HepG2 (cell line): ENCODE data around the gene ZNF48. TPM values are rescaled to one million over a fixed set of nuclear protein-coding genes. Genes with fewer than 3 reads are reported as not detected.

Experiments used
- CHD2 ChIP-seq: IDR thresholded peaks from 2 replicates; pipeline ENCODE4 v1.6.1; 2011; ENCODE audit warnings: low read depth, low read length, improper control_type of control experiment
- GABPB1 ChIP-seq: IDR thresholded peaks from 2 replicates; pipeline ENCODE4 v1.6.1; 2016; ENCODE audit warnings: mild to moderate bottlenecking, missing genetic modification reagents, moderate library complexity, missing compliant biosample characterization
- IRX3 ChIP-seq: sonication (generic); formaldehyde crosslinking; IDR thresholded peaks from 2 replicates; pipeline ENCODE4 v1.8.1; 2023; ENCODE audit warnings: mild to moderate bottlenecking, low read depth, missing genetic modification reagents, borderline replicate concordance
- JUN ChIP-seq: sonication (generic); formaldehyde crosslinking; IDR thresholded peaks from 2 replicates; pipeline ENCODE4 v1.4.0; 2020; ENCODE audit warnings: mild to moderate bottlenecking, missing genetic modification reagents
- KAT2B ChIP-seq: fragments of 150-350 bp; IDR thresholded peaks from 2 replicates; pipeline ENCODE4 v1.6.1; 2014; ENCODE audit warnings: low read depth, low read length, borderline replicate concordance
- KAT8 ChIP-seq: IDR thresholded peaks from 2 replicates; pipeline ENCODE4 v1.6.1; 2016; ENCODE audit warnings: missing genetic modification reagents, missing compliant biosample characterization
- KMT2B ChIP-seq: IDR thresholded peaks from 2 replicates; pipeline ENCODE4 v1.6.1; 2016; ENCODE audit warnings: missing genetic modification reagents, missing compliant biosample characterization
- MTA1 ChIP-seq: sonication (generic); formaldehyde crosslinking; IDR thresholded peaks from 2 replicates; pipeline ENCODE4 v1.4.0; 2020; ENCODE audit warnings: missing genetic modification reagents, mild to moderate bottlenecking, borderline replicate concordance
- MYC ChIP-seq: sonication (generic); formaldehyde crosslinking; IDR thresholded peaks from 2 replicates; pipeline ENCODE4 v1.9.0; 2021; ENCODE audit warnings: missing genetic modification reagents, borderline replicate concordance
- NFIC ChIP-seq: IDR thresholded peaks from 2 replicates; pipeline ENCODE4 v1.6.1; 2012; ENCODE audit warnings: mild to moderate bottlenecking, low read length, inconsistent platforms
- NR2F1 ChIP-seq, 2 experiments: fragments of 450-650 bp in 1 of 2; formaldehyde crosslinking in 1 of 2; IDR thresholded peaks; 2 replicates each; pipeline versions ENCODE4 v1.5.0 to v1.6.1; 2016 to 2020; ENCODE audit warnings: mild to moderate bottlenecking in 1 of 2, missing compliant biosample characterization in 1 of 2, missing genetic modification reagents in 1 of 2, moderate library complexity in 1 of 2
- POGZ ChIP-seq: sonication (generic); formaldehyde crosslinking; IDR thresholded peaks from 2 replicates; pipeline ENCODE4 v1.4.0; 2020; ENCODE audit warnings: mild to moderate bottlenecking, missing genetic modification reagents
- RFX3 ChIP-seq: IDR thresholded peaks from 2 replicates; pipeline ENCODE4 v1.6.1; 2016; ENCODE audit warnings: missing biosample characterization, missing genetic modification reagents
- SATB2 ChIP-seq: sonication (generic); formaldehyde crosslinking; IDR thresholded peaks from 2 replicates; pipeline ENCODE4 v1.5.0; 2020; ENCODE audit warnings: missing genetic modification reagents
- ZNF280B ChIP-seq: sonication (generic); formaldehyde crosslinking; IDR thresholded peaks from 2 replicates; pipeline ENCODE4 v1.5.0; 2020; ENCODE audit warnings: missing genetic modification reagents, mild to moderate bottlenecking, borderline replicate concordance
- ZNF407 ChIP-seq: sonication (generic); formaldehyde crosslinking; IDR thresholded peaks from one replicate; pipeline ENCODE4 v1.5.1; 2020; ENCODE audit warnings: mild to moderate bottlenecking, missing genetic modification reagents; ENCODE audit errors: not compliant biosample characterization
- ZNF451 ChIP-seq: sonication (generic); formaldehyde crosslinking; IDR thresholded peaks from 2 replicates; pipeline ENCODE4 v1.5.0; 2020; ENCODE audit warnings: mild to moderate bottlenecking, missing genetic modification reagents
- ZNF577 ChIP-seq: sonication (generic); formaldehyde crosslinking; IDR thresholded peaks from 2 replicates; pipeline ENCODE4 v1.4.0; 2020; ENCODE audit warnings: mild to moderate bottlenecking, low read depth, missing genetic modification reagents, borderline replicate concordance
- ZNF605 ChIP-seq: sonication (generic); formaldehyde crosslinking; IDR thresholded peaks from 2 replicates; pipeline ENCODE4 v1.8.0; 2022; ENCODE audit warnings: mild to moderate bottlenecking, missing genetic modification reagents
- ZNF614 ChIP-seq: IDR thresholded peaks from 2 replicates; pipeline ENCODE4 v1.6.1; 2018; ENCODE audit warnings: missing biosample characterization, missing genetic modification reagents, inconsistent platforms, borderline replicate concordance
- polyA plus RNA-seq, 8 experiments: library from polyadenylated mRNA; depleted of rRNA in 3 of 8; stranded (reverse) in 7 of 8; unstranded in 1 of 8; fragments of >200 nt; fragmentation: Illumina TruSeq in 4 of 8; extraction: Trizol in 4 of 8; gene quantifications; 2 replicates each; pipeline versions ENCODE4 v1.2.1 to v1.2.3, GENCODE V29; 2011 to 2016; ENCODE audit warnings: low read depth in 4 of 8, missing spikeins in 1 of 8, mixed read lengths in 1 of 8; ENCODE audit not compliant: insufficient read depth in 1 of 8
- total RNA-seq, 5 experiments: library from RNA; depleted of rRNA; stranded (reverse); fragments of >200 nt; fragmentation: Illumina TruSeq; extraction: Trizol; gene quantifications; 2 replicates each; pipeline ENCODE4 v1.2.3, GENCODE V29; 2016; ENCODE audit warnings: low read depth in 1 of 5

The ZNF48 gene
- total and polyA plus RNA-seq, 2 of the 13 experiments (the other 11 are each of a cell fraction or from before 2014, with no cell fraction given) = 9.9 to 12.3 TPM

GRCh38 chr16:30369091-30369937 lies 25.9 kb upstream of the ZNF48 start (continued):
- TF ChIP-seq MYC (CRISPR knock-in tag) = no peak
- TF ChIP-seq KAT2B = no peak
- TF ChIP-seq ZNF605 = no peak
- TF ChIP-seq POGZ (CRISPR knock-in tag) = no peak
- no peak for TF ChIP-seq NFIC
- no peak for TF ChIP-seq CHD2
- TF ChIP-seq KMT2B (CRISPR knock-in tag) = no peak
- TF ChIP-seq RFX3 (CRISPR knock-in tag) = no peak
- TF ChIP-seq ZNF451 (CRISPR knock-in tag) = no peak; the same call in 1 of the 2 replicates
- TF ChIP-seq MTA1 = no peak
- peak; percentile 70 for TF ChIP-seq ZNF407 (CRISPR knock-in tag)
- peak; percentile 40; the same call in 1 of the 2 replicates for TF ChIP-seq ZNF280B (CRISPR knock-in tag)
- no peak for TF ChIP-seq ZNF614 (CRISPR knock-in tag)
- TF ChIP-seq ZNF577 (CRISPR knock-in tag) = no peak
- no peak for TF ChIP-seq NR2F1 (CRISPR knock-in tag; IDR thresholded peaks at IDR 0.05)
- TF ChIP-seq GABPB1 = peak; percentile 11; the same call in 1 of the 2 replicates
- no peak for TF ChIP-seq JUN
- no peak for TF ChIP-seq IRX3 (CRISPR knock-in tag)
- TF ChIP-seq SATB2 = no peak
- TF ChIP-seq KAT8 = no peak
